HG02610 (cell line): Measurements from ENCODE around the gene TBC1D16.

Experiments used
- ATAC-seq: cut with Tn5 transposase; IDR thresholded peaks from one replicate; pipeline ENCODE4 v1.9.1; 2021; ENCODE audit warnings: mild to moderate bottlenecking, moderate library complexity; ENCODE audit not compliant: unreplicated experiment

The TBC1D16 gene

GRCh38 chr17:79919862-79920720, 115.6 kb downstream of the TBC1D16 start:
- no peak for ATAC-seq

DNA sequence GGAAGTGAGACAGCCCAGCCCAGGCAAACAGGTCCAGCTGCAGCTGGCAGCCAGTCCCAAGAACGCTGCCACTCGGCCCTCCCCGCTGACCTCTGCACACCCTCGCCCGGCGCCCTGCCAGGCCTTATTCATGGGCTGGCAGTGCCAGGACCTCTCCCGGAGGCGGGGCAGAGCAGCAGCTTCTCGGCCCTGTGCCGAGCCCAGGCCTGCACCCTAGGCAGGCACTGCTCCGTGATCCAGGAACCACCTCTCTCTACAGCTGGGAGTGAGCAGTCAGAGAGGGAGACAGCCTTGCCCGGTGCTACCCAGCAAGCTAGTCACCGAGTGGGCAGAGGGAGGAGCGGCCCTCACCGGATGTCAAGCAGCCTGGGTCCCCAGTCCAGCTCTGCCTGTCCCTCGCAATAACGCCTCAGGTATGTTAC, 116.5 kb downstream of the TBC1D16 start:
- no peak for ATAC-seq

GRCh38 chr17:79918581-79919163, 117.0 kb downstream of the TBC1D16 start:
- ATAC-seq = no peak

DNA sequence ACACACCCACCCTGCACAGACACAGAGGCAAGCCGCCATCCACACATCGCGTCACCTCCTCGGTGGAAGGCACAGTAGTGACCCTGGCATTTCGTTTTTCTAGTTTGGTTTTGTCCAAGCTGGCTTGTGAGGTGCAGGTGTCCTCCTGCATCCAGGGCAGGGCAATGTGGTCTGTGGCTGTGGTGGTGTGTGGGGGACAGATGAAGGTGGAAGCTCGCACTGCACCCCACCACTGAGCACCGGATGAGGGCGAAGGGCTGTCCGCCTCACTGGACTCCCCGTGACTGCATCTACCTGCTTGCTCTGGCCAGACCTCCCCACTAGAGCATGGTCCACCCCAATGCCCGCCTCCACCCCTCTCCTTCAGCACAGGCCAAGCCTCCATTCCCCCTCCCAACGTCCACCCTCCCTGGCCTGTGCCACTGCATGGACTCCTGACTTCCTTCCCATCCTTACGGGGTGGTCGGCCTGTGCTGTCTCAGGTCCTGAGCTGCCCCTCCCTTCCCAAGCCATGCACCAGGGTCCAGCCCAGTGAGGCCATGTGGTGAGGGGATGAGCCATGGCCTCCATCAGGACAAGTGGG, 117.7 kb downstream of the TBC1D16 start:
- no peak for ATAC-seq

DNA sequence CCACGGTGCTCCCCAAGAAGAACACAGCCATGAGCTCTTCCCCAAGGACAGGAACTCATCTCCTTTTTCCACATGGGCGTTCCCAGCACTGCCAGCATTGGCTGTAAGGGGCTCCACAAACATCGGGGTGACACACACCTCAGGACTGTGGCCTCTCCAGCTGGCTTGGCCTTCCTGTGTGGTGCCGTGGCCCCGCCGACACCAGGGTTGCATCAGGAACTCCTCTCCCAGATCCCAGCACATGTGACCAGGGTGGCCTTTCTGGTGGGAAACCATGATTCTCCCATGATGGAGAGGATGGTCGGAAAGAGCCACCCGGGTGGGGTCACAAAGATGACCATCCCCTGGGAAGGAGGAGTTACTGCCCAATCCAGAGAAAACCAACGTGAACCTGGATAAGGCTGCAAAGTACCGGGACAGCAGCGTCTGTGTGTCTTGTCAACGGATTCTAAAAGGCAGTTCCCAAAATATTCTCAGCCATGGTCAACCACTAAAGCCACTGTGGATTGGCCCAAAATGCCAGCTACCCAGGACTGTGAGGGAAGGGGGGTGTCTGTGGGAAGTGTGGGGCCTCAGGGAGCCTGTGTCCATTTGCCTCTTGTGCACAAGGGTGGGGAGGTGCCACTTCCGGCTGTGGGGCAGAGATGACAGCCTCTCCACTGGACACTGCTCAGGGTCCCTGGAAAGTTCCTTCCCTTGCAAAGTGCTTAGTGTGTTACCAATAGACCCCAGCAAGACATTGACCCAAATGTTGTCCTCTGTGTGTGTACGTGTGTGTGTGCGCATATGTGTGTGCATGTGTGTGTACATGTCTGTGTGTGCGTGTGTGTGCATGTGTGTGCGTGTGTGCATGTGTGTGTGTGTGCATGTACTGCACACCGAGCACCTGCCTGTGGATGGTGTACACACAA, 118.4 kb downstream of the TBC1D16 start:
- no peak for ATAC-seq

DNA sequence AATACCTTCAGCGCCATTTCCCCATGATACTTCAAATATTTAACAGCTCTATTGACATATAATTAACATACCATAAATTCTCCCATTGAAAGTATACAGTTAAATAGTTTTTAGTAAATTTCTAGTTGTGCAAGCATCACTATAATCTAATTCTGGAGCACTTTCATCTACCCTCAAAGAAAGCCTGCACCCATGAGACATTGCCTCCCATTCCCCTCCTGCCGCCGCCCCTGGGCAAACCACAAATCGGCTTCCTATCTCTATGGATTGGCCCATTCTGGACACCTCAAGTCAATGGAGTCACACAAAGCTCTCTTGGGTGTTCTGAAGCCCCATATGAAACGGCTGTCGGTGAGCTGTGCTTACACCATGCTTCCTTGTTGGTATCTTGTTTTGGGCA, 119.2 kb downstream of the TBC1D16 start:
- no peak for ATAC-seq

GRCh38 chr17:79915850-79916430, 119.7 kb downstream of the TBC1D16 start:
- no peak for ATAC-seq

DNA sequence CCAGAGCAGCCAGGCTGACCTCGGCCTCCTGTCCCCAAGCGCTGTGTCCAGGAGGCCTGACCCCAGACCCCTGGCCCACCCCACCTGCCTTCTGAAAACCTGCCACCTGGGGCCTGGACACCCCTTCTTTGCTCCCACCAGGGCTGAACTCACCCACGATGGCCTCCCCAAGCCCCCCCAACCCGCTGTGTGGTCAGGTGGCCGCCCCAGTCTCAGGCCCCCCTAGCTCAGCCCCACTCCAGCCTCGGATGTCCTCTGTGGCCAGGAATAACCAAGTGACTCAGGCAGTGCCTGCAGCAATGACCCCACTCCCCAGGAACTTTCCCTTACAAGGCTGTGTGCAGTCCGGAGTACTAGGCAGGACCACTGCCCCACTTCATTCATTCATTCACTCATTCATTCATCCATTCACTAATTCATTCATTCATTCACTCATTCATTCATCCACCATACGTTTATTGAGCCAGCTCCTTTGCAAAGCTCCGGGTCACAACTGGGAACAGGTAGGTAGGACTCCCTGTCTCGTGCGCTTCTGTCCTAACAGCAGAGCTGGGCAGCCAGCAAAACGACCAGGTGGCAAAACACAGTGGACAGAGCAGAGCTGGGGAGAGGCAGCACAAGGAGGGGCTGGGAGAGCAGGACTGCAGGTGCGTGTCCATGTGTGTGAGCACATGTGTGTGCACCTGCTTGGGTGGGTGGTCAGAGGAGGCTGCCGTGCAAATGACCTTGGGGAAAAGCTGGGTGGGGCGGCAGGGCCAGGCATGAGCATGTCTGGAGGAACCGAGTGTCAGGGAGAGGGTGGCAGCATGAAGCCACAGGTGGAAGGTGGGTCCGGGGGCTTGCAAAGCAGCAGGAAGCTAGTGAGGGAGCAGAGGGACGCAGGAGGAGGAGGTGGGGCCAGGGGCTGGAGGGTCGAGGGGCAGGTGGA, 120.6 kb downstream of the TBC1D16 start:
- no peak for ATAC-seq

- ATAC-seq = no peak
Observed at GRCh38 chr17:79913896-79914812, 121.5 kb downstream of the TBC1D16 start.

DNA sequence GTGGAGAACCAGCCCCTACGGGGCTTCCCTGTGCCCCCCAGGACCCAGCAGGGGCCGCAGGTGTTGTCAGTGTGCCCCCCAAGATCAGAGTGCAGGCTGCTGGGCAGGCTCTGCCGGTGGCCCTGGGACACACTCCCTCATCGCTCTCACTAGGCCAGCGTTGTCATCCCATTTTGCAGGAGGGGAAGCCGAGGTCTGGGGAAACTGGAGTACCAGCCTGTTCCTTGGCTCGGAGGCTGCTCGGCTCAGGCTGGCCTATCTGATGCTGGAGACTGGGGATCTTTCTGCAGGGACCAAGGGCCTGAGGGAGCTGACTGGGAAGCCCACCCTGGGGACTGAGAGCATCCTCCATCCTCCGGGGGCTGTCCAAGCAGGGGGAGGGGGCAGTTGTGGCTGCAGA, 122.2 kb downstream of the TBC1D16 start:
- ATAC-seq = no peak

- ATAC-seq = no peak
Observed at GRCh38 chr17:79912552-79913330, 122.9 kb downstream of the TBC1D16 start.

- no peak for ATAC-seq
Observed at GRCh38 chr17:79911430-79912399, 124.0 kb downstream of the TBC1D16 start.

DNA sequence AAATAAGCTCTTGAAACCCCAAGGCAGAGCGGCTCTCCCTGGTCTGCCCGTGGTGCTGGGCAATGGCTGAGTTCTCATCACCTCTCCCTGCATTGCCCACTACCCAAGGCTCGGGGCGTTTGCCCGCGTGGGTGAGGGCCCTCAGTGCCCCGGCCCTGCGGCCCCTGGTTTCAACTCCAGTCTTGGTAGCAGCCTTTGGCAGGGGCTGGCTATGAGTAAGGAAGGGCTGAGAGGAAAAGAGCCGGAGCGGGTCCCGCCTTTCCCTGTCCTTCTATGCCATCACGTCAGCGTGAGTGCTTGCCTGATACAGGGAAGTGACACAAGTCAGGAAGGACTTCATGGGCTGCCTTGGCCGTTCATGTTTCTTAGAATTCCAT, 124.7 kb downstream of the TBC1D16 start:
- no peak for ATAC-seq

DNA sequence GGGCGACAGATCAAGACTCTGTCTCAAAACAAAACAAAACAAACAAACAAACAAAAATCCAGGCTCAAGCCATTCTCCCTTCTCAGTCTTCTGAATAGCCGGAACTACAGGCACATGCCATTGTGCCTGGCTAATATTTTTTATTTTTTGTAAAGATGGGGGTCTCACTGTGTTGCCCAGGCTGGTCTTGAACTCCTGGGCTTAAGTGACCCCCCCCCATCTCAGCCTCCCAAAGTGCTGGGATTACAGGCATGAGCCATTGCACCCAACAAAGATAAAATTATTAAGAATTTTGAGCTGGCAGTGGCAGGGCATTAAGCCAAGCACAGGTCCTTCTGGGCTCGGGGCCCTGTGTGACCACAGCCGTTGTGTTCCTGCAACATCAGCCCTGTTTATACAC, 126.6 kb downstream of the TBC1D16 start:
- no peak for ATAC-seq

GRCh38 chr17:79907850-79908249, 127.8 kb downstream of the TBC1D16 start:
- ATAC-seq = no peak

GRCh38 chr17:79907217-79907715, 128.4 kb downstream of the TBC1D16 start:
- ATAC-seq = no peak

DNA sequence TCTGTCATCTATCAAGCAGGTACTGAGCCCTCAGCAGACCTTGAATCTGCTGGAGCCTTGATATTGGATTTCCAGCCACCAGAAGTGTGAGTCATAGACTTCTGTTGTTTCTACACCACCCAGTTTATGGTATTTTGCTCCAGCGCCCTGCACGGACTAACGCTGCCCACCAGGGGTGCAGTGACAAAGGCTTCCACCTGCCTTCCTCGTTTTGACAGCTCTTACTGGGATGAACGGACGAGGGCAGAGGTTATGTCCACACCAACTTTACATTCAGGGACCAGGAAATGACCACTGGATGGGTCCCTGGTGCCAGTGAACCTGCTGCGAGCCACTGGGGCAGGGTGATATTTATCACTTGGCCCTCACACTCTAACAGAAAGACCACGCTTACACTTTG, 129.8 kb downstream of the TBC1D16 start:
- ATAC-seq = no peak
